ENCODE results near the gene ITGAL. TPM values are rescaled to one million over a fixed set of nuclear protein-coding genes. Genes with fewer than 3 reads are reported as not detected.
"Not testable (repeated sequence)": the region's sequence is repeated elsewhere in the genome, so short reads cannot be mapped to it uniquely, and the experiment has no call there.

The ITGAL gene
- total and polyA plus RNA-seq, 3 donors from 2014 or later = 2.8 to 6.7 (median 5.0) TPM

- H3K9me3 ChIP-seq = no peaks in the 10 kb centered on the region
- DNase-seq = no peak
- no peaks in the 10 kb centered on the region for H3K36me3 ChIP-seq (ENCODE audit: low read depth, missing control alignments)
- no peak for TF ChIP-seq CTCF (IDR thresholded peaks at IDR 0.05)
- TF ChIP-seq POLR2A (IDR thresholded peaks at IDR 0.05) = no peak
- intact Hi-C loops (cut with DNase I; ENCODE audit: low total_unique reads) = no loop called here
- H3K4me3 ChIP-seq = peak overlapping the region; percentile 77 to 97
- peak overlapping the region; percentile 94 to 95 for H3K27ac ChIP-seq
- H3K4me1 ChIP-seq = peaks cover 8% of the 10 kb centered on the region
- H3K27me3 ChIP-seq = no peaks in the 10 kb centered on the region
- 6 to 10% methylated on average over 16 to 27 of the region's 29 CpGs for WGBS, 2 donors
These were observed 61.3 kb downstream of the ITGAL start for GRCh38 chr16:30533748-30534367.

DNA sequence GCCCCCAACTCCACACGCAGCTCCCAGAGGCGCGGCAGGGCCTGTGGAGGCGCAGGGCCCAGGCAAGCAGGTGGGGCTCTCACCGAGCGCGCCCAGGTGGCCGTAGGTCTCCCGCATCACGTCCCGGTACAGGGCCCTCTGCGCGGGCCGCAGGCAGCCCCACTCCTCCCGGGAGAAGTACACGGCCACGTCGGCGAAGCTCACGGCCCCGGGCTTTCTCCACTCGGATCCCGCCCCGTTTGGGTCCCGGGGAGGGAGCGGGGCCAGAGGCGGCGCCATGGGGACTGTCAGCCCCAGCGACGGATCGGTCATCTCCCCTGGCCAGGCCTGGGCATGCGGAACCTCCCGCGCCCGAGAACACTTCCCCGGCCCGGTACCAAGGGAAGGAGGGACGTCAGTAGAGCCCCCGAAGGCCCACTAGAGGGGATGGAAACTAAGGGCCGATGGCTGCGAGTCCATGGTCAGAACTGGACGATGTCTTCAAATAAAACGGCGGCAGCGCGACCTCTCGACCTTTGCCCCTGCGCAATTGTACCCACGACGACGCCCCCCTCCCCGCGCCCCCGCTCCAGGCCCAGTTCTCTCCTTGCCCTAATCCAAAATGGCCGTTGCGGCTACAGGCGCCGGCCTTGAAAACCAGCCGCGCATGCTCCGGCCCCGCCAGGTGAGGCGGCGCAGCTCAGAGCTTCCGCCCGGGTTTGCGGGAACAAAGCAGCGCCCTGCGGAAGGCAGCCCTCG is 62.0 kb downstream of the ITGAL start, which contains the start of gene ZNF747:
Gene ZNF747, minus strand, starts transcription at position 491 of the 738 bp plus-strand sequence. Its CDS starts 179 bp downstream, at position 312.
- no peaks in the 10 kb centered on the region for H3K27me3 ChIP-seq
- H3K36me3 ChIP-seq (ENCODE audit: low read depth, missing control alignments) = no peaks in the 10 kb centered on the region
- H3K27ac ChIP-seq = peak within 1 kb of the TSS; percentile 94 to 95
- H3K4me1 ChIP-seq = peaks cover 8% of the 10 kb centered on the region
- intact Hi-C loops (cut with DNase I; ENCODE audit: low total_unique reads) = no loop called here
- no peak for TF ChIP-seq POLR2A (IDR thresholded peaks at IDR 0.05)
- TF ChIP-seq CTCF (IDR thresholded peaks at IDR 0.05) = peak in 1 of 3 experiments; percentile 2
- peak; percentile 95 for DNase-seq
- peak within 1 kb of the TSS; percentile 77 to 97 for H3K4me3 ChIP-seq
- 0 to 1% methylated on average over 5 to 48 of the region's 70 CpGs for WGBS, 2 donors
- no peaks in the 10 kb centered on the region for H3K9me3 ChIP-seq

DNA sequence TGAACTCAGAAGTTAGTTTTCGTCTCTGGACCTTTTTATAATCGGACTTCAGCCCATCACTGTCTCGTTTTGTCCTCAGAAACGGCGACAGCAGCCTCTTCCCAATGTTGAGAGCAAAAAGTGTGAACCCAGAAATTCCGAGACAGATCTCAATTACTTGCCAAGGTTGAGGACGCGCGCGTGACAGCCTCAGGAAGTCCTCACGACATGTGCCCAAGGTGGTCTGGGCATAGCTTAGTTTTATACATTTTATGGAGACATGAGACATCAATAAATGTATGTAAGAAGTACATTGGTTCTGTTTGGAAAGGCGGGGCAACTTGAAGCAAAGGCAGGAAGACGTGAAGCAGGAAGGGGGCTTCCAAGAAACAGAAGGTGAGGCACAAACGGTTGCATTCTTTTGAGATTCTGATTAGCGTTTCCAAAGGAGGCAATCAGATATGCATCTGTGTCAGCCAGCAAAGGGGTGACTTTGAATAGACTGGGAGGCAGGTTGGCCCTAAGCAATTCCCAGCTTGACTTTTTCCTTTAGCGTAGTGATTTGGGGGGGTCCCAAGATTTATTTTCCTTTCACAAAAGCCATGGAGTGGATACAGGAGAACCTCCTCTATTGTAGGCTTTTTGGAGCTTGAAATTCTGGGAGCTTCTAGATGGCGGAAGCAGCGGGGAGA is 62.7 kb downstream of the ITGAL start:
- H3K27ac ChIP-seq = peak overlapping the region; percentile 94 to 95
- no peaks in the 10 kb centered on the region for H3K9me3 ChIP-seq
- no peaks in the 10 kb centered on the region for H3K27me3 ChIP-seq
- H3K36me3 ChIP-seq (ENCODE audit: low read depth, missing control alignments) = no peaks in the 10 kb centered on the region
- H3K4me3 ChIP-seq = peak overlapping the region; percentile 77 to 97
- WGBS, 2 donors = 3% methylated on average over 18 of the region's 18 CpGs
- intact Hi-C loops (cut with DNase I; ENCODE audit: low total_unique reads) = no loop called here
- TF ChIP-seq CTCF (IDR thresholded peaks at IDR 0.05) = no peak
- no peak for TF ChIP-seq POLR2A (IDR thresholded peaks at IDR 0.05)
- peaks cover 8% of the 10 kb centered on the region for H3K4me1 ChIP-seq
- DNase-seq = no peak

DNA sequence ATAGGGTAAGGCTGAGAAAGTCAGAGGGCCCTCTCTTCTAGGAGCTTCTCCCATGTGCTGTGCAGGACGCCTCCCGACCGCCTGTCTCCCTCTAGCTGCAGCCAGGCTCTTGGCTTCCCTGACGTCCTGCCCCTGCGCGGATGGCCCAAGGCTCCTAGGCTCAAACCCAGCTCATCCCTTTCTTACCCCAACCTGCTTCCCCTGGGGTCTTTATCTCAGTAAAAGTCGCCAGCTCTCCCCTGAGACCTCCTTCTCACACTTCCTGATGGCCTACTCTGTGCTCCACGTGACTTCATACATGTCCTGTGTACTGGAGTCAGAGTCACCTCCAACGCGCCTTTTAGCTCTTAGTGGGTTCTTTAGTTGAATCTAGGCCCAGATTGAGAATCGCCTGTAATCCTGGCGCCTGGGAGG is 63.2 kb downstream of the ITGAL start:
- Histone ChIP-seq H3K27me3 (no peaks in the 10 kb centered on the region), H3K36me3 (ENCODE audit: low read depth, missing control alignments) (no peaks in the 10 kb centered on the region), H3K9me3 (no peaks in the 10 kb centered on the region), H3K4me3 (peak overlapping the region; percentile 77 to 97), H3K27ac (peak overlapping the region; percentile 94 to 95), H3K4me1 (peaks cover 8% of the 10 kb centered on the region)
- TF ChIP-seq CTCF (IDR thresholded peaks at IDR 0.05) (peak in 2 of 3 experiments; percentile 60 to 65), POLR2A (IDR thresholded peaks at IDR 0.05) (no peak)
- peak; percentile 90 for DNase-seq
- intact Hi-C loops (cut with DNase I; ENCODE audit: low total_unique reads) = no loop called here
- WGBS, 2 donors = 22 to 25% methylated on average over 12 of the region's 12 CpGs

GRCh38 chr16:30536391-30537024 is 64.0 kb downstream of the ITGAL start:
- DNase-seq; H3K27ac ChIP-seq; H3K36me3 ChIP-seq (ENCODE audit: low read depth, missing control alignments); H3K4me1 ChIP-seq; H3K9me3 ChIP-seq; H3K4me3 ChIP-seq; H3K27me3 ChIP-seq; intact Hi-C loops (cut with DNase I; ENCODE audit: low total_unique reads): not testable (repeated sequence)
- WGBS, 2 donors = 90 to 91% methylated on average over 13 of the region's 13 CpGs

Measured in testis (tissue), 3 donors.